H9 (cell line): Measurements from ENCODE around the gene GRIP2. TPM values are rescaled to one million over a fixed set of nuclear protein-coding genes. Genes with fewer than 3 reads are reported as not detected.
A peak's percentile ranks its signal among the peaks of the same experiment; 100 is the strongest.

Experiments
- DNase-seq: peaks from one replicate; pipeline ENCODE4 v3.0.0-alpha.2; 2017
- H2AFZ ChIP-seq: one replicate; pipeline ENCODE4 v1.6.1; 2013; ENCODE audit warnings: mild to moderate bottlenecking, low read length, control low read depth, moderate library complexity
- H2AK5ac ChIP-seq: 2 replicates; pipeline ENCODE4 v1.6.1; 2013; ENCODE audit warnings: low read length, control low read depth, mixed read lengths; ENCODE audit not compliant: insufficient read length
- H2BK120ac ChIP-seq: one replicate; pipeline ENCODE4 v1.6.1; 2013; ENCODE audit warnings: low read depth, mild to moderate bottlenecking, low read length, control low read depth, inconsistent platforms; ENCODE audit not compliant: poor library complexity, severe bottlenecking
- H2BK12ac ChIP-seq: 2 replicates; pipeline ENCODE4 v1.6.1; 2013; ENCODE audit warnings: low read length, control low read depth, mixed read lengths, low read depth; ENCODE audit not compliant: insufficient read length
- H2BK15ac ChIP-seq: 2 replicates; pipeline ENCODE4 v1.6.1; 2013; ENCODE audit warnings: low read depth, low read length, control low read depth
- H2BK20ac ChIP-seq: one replicate; pipeline ENCODE4 v1.6.1; 2013; ENCODE audit warnings: low read depth, mild to moderate bottlenecking, low read length, control low read depth, inconsistent platforms; ENCODE audit not compliant: poor library complexity, severe bottlenecking
- H2BK5ac ChIP-seq: 2 replicates; pipeline ENCODE4 v1.6.1; 2013; ENCODE audit warnings: low read length, control low read depth, mixed read lengths; ENCODE audit not compliant: insufficient read length
- H3K14ac ChIP-seq: 2 replicates; pipeline ENCODE4 v1.6.1; 2013; ENCODE audit warnings: low read length, control low read depth; ENCODE audit not compliant: insufficient read depth
- H3K18ac ChIP-seq: 2 replicates; pipeline ENCODE4 v1.6.1; 2013; ENCODE audit warnings: low read depth, mild to moderate bottlenecking, mixed read lengths, low read length, control low read depth; ENCODE audit not compliant: insufficient read length
- H3K23ac ChIP-seq: 2 replicates; pipeline ENCODE4 v1.6.1; 2013; ENCODE audit warnings: low read length, control low read depth, mixed read lengths, low read depth; ENCODE audit not compliant: insufficient read length
- H3K23me2 ChIP-seq: 2 replicates; pipeline ENCODE4 v1.6.1; 2013; ENCODE audit warnings: low read depth, mild to moderate bottlenecking, mixed read lengths, low read length, control low read depth; ENCODE audit not compliant: insufficient read length, poor library complexity, severe bottlenecking
- H3K27ac ChIP-seq: 2 replicates; pipeline ENCODE4 v1.5.1; 2013; ENCODE audit warnings: low read length, control low read depth, mixed read lengths, low read depth; ENCODE audit not compliant: insufficient read length
- H3K27me3 ChIP-seq: 2 replicates; pipeline ENCODE4 v1.6.1; 2013; ENCODE audit warnings: low read length, control low read depth, inconsistent platforms; ENCODE audit not compliant: insufficient read depth
- H3K4ac ChIP-seq: 2 replicates; pipeline ENCODE4 v1.6.1; 2013; ENCODE audit warnings: low read depth, mild to moderate bottlenecking, control low read depth, inconsistent platforms, low read length, moderate library complexity
- H3K4me1 ChIP-seq: 2 replicates; pipeline ENCODE4 v1.6.1; 2013; ENCODE audit warnings: low read length, control low read depth, inconsistent platforms; ENCODE audit not compliant: insufficient read depth
- H3K4me2 ChIP-seq: 2 replicates; pipeline ENCODE4 v1.6.1; 2013; ENCODE audit warnings: low read length, control low read depth, mixed read lengths; ENCODE audit not compliant: insufficient read length, insufficient read depth
- H3K56ac ChIP-seq: 2 replicates; pipeline ENCODE4 v1.6.1; 2013; ENCODE audit warnings: low read depth, mild to moderate bottlenecking, mixed read lengths, low read length, control low read depth; ENCODE audit not compliant: insufficient read length
- H3K79me1 ChIP-seq: 2 replicates; pipeline ENCODE4 v1.6.1; 2013; ENCODE audit warnings: low read depth, mild to moderate bottlenecking, moderate library complexity, low read length, control low read depth, inconsistent platforms; ENCODE audit not compliant: insufficient read depth, poor library complexity, severe bottlenecking
- H3K79me2 ChIP-seq: 2 replicates; pipeline ENCODE4 v1.6.1; 2013; ENCODE audit warnings: low read length, control low read depth, inconsistent platforms; ENCODE audit not compliant: insufficient read depth
- H3K9ac ChIP-seq: 2 replicates; pipeline ENCODE4 v1.6.1; 2013; ENCODE audit warnings: low read length, control low read depth, mixed read lengths; ENCODE audit not compliant: insufficient read length; ENCODE audit errors: extremely low read depth
- H3K9me3 ChIP-seq: one replicate; pipeline ENCODE4 v1.6.1; 2013; ENCODE audit warnings: low read depth, low read length, inconsistent platforms; ENCODE audit not compliant: control insufficient read depth
- H3T11ph ChIP-seq: one replicate; pipeline ENCODE4 v1.6.1; 2013; ENCODE audit warnings: mild to moderate bottlenecking, low read length, control low read depth, inconsistent platforms
- H4K20me1 ChIP-seq: one replicate; pipeline ENCODE4 v1.6.1; 2013; ENCODE audit not compliant: control insufficient read depth, insufficient read length, insufficient read depth
- H4K5ac ChIP-seq: 2 replicates; pipeline ENCODE4 v1.6.1; 2013; ENCODE audit warnings: low read depth, mild to moderate bottlenecking, mixed read lengths, low read length, control low read depth; ENCODE audit not compliant: insufficient read length
- H4K8ac ChIP-seq: replicated peaks from 2 replicates; pipeline ENCODE4 v1.6.1; 2013; ENCODE audit warnings: low read length, control low read depth, mixed read lengths, low read depth; ENCODE audit not compliant: insufficient read length
- H4K91ac ChIP-seq: 2 replicates; pipeline ENCODE4 v1.6.1; 2013; ENCODE audit warnings: low read depth, mild to moderate bottlenecking, moderate library complexity, mixed read lengths, low read length, control low read depth; ENCODE audit not compliant: insufficient read length
- H3K27ac Mint-ChIP-seq, 3 experiments: 2 replicates in 2 of 3; 3 replicates in 1 of 3; pipeline ENCODE4 v1.8.0; 2020 to 2021; ENCODE audit warnings: mixed read lengths in 3 of 3, mild to moderate bottlenecking in 1 of 3, moderate library complexity in 1 of 3
- H3K27me3 Mint-ChIP-seq: 2 replicates; pipeline ENCODE4 v1.8.0; 2021; ENCODE audit warnings: low read depth, mild to moderate bottlenecking, moderate library complexity, mixed read lengths
- H3K36me3 Mint-ChIP-seq, 3 experiments: 2 replicates in 2 of 3; 3 replicates in 1 of 3; pipeline ENCODE4 v1.8.0; 2020 to 2021; ENCODE audit warnings: low read depth in 3 of 3, mixed read lengths in 3 of 3; ENCODE audit not compliant: insufficient read depth in 1 of 3
- H3K4me1 Mint-ChIP-seq, 2 experiments: 2 replicates each; pipeline ENCODE4 v1.8.0; 2020; ENCODE audit warnings: mixed read lengths in 2 of 2
- H3K4me3 Mint-ChIP-seq, 2 experiments: 2 replicates in 1 of 2; 3 replicates in 1 of 2; pipeline ENCODE4 v1.8.0; 2020 to 2021; ENCODE audit warnings: mild to moderate bottlenecking in 2 of 2, mixed read lengths in 2 of 2, moderate library complexity in 1 of 2
- H3K9me3 Mint-ChIP-seq, 2 experiments: 2 replicates in 1 of 2; 3 replicates in 1 of 2; pipeline ENCODE4 v1.8.0; 2020; ENCODE audit warnings: mild to moderate bottlenecking in 2 of 2, mixed read lengths in 2 of 2, moderate library complexity in 1 of 2
- CTCF ChIP-seq: fragments of 200-600 bp; sonication (generic); conservative IDR thresholded peaks from 3 replicates; pipeline ENCODE4 v1.8.0; 2021; ENCODE audit warnings: antibody characterized with exemption, mild to moderate bottlenecking
- WGBS: extraction: QIAGEN DNeasy Blood & Tissue Kit; methylation state at CpG from one replicate; pipeline ENCODE4 v1.1.7; 2013; ENCODE audit warnings: missing lambda C conversion rate, low lambda C conversion rate, mixed read lengths; ENCODE audit not compliant: insufficient read length; ENCODE audit errors: extremely low coverage; 5-methylcytosine and 5-hydroxymethylcytosine counted together
- total RNA-seq: library from RNA; stranded (reverse); gene quantifications from 2 replicates; pipeline ENCODE4 v1.2.1, GENCODE V29; 2021

The GRIP2 gene
- total RNA-seq, 1 experiment from 2014 or later: 3.1 TPM

DNA sequence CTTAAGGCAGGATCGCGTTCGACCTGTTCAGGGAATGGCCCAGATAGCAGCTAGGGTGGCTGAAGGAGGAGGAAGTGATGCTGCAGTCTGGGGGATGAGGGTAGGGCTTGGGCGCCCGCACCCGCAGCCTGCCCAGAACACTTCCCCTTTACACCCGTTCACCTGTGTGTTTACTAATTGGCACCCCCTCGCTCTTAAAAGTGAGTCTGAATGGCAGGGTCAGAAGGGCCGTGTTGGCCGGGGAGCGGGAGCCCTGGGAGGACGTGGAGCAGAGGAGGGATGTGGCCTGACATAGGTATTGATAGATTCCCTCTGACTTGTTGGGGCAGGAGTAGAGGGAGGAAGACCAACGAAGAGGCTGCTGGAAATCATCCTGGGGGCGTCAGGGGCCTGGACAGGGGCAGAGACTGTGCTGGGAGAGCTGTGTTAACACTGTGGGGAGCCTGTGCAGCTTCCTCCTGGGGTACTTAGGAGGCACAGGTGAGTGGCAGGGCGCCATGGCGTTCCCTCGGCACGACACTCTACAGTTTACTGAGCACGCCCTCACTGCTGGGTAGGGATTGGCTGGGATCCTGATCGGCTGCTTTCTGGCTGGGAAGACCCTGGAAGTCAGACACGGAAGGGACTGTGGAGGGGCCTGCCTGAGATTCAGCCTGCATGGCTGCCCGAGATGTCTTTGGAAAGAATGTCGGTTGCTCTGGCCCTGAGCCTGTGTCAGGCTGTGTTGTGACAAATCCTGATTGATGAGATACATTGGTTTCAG lies 86.1 kb downstream of the GRIP2 start:
- no peaks in the 10 kb centered on the region for H4K20me1 ChIP-seq
- H3K27me3 ChIP-seq: no peaks in the 10 kb centered on the region
- H2AFZ ChIP-seq: no peak overlapping the region
- no peak overlapping the region for H3K18ac ChIP-seq
- H3K56ac ChIP-seq: no peak overlapping the region
- H2BK5ac ChIP-seq: no peak overlapping the region
- Mint-ChIP-seq H3K9me3 (no peaks in the 10 kb centered on the region), H3K4me1 (peaks cover 14 to 18% of the 10 kb centered on the region in 2 experiments), H3K27me3 (no peaks in the 10 kb centered on the region), H3K36me3 (peaks cover 26 to 63% (median 28%) of the 10 kb centered on the region in 3 experiments; a peak in 6 of 7 replicates), H3K4me3 (no peak overlapping the region), H3K27ac (peak overlapping the region in 2 of 3 experiments; percentile 30 to 55; a peak in 5 of 7 replicates)
- no peak overlapping the region for H2BK20ac ChIP-seq
- no CpG with 5 or more reads among the region's 23 CpGs for WGBS
- no peaks in the 10 kb centered on the region for H3K23me2 ChIP-seq
- no peak overlapping the region for H4K8ac ChIP-seq
- H3K4ac ChIP-seq: no peak overlapping the region
- peaks cover 3% of the 10 kb centered on the region; the same call in 1 of the 2 replicates for H3K4me1 ChIP-seq
- H3K79me1 ChIP-seq: no peaks in the 10 kb centered on the region
- H2AK5ac ChIP-seq: no peak overlapping the region
- no peak for TF ChIP-seq CTCF
- H2BK15ac ChIP-seq: no peak overlapping the region
- H3K79me2 ChIP-seq: no peaks in the 10 kb centered on the region
- no peak overlapping the region; the same call in 1 of the 2 replicates for H3K14ac ChIP-seq
- no peak overlapping the region for H2BK120ac ChIP-seq
- no peak overlapping the region for H3T11ph ChIP-seq
- no peak overlapping the region for H3K9ac ChIP-seq
- H3K23ac ChIP-seq: no peak overlapping the region
- H4K5ac ChIP-seq: no peak overlapping the region
- no peak for DNase-seq
- no peak overlapping the region for H4K91ac ChIP-seq
- H3K4me2 ChIP-seq: no peak overlapping the region
- no peak overlapping the region for H2BK12ac ChIP-seq
- H3K9me3 ChIP-seq: no peaks in the 10 kb centered on the region
- no peak overlapping the region for H3K27ac ChIP-seq
